IMR-90 (cell line): ENCODE measurements around the gene SRCIN1. TPM values are rescaled to one million over a fixed set of nuclear protein-coding genes. Genes with fewer than 3 reads are reported as not detected.

ENCODE experiments used
- ATAC-seq: fragments of 200-7000 bp; cut with Tn5 transposase; 2 replicates; pipeline ENCODE4 v1.9.1; 2020; ENCODE audit warnings: low read depth, mild to moderate bottlenecking, moderate library complexity
- BruUV-seq: library from RNA; stranded (reverse); fragments of 400-500 nt; replicated peaks from 2 replicates; lab custom pipeline; 2021; lab: Mats Ljungman, UMichigan
- CTCF ChIA-PET: fragments of 300-600 bp; formaldehyde crosslinking; extraction: SDS; loops from one replicate; lab custom pipeline; 2021; ENCODE audit warnings: antibody characterized with exemption; lab: Yijun Ruan, JAX
- POLR2A ChIA-PET: fragments of 300-600 bp; sonication (Branson Sonifier 250); formaldehyde crosslinking; loops from one replicate; lab custom pipeline; 2022; ENCODE audit warnings: antibody characterized with exemption; ENCODE audit not compliant: unreplicated experiment; lab: Charles Lee
- DNase-seq: peaks from one replicate; pipeline ENCODE4 v3.0.0; 2013
- H2AFZ ChIP-seq: replicated peaks from 2 replicates; pipeline ENCODE3; 2013; ENCODE audit warnings: low read length, mild to moderate bottlenecking; ENCODE audit not compliant: poor library complexity
- H2AK5ac ChIP-seq: 2 replicates; pipeline ENCODE4 v1.6.1; 2013; ENCODE audit warnings: low read depth, low read length, inconsistent platforms
- H2AK9ac ChIP-seq: replicated peaks from 2 replicates; pipeline ENCODE3; 2013; ENCODE audit warnings: mild to moderate bottlenecking, low read depth, low read length, moderate library complexity; ENCODE audit not compliant: poor library complexity
- H2BK120ac ChIP-seq: 2 replicates; pipeline ENCODE4 v1.6.1; 2013; ENCODE audit warnings: low read depth, low read length, inconsistent platforms
- H2BK15ac ChIP-seq: 3 replicates; pipeline ENCODE4 v1.6.1; 2013; ENCODE audit warnings: low read depth, low read length, inconsistent platforms
- H2BK20ac ChIP-seq: 2 replicates; pipeline ENCODE4 v1.6.1; 2013; ENCODE audit warnings: low read depth, mild to moderate bottlenecking, inconsistent platforms, low read length, moderate library complexity
- H2BK5ac ChIP-seq: 2 replicates; pipeline ENCODE4 v1.6.1; 2013; ENCODE audit warnings: mild to moderate bottlenecking, low read depth, low read length, inconsistent platforms; ENCODE audit not compliant: poor library complexity, severe bottlenecking
- H3K14ac ChIP-seq: replicated peaks from 2 replicates; pipeline ENCODE4 v1.6.1; 2013; ENCODE audit warnings: low read depth, low read length, inconsistent platforms
- H3K18ac ChIP-seq: 2 replicates; pipeline ENCODE4 v1.6.1; 2013; ENCODE audit warnings: low read depth, low read length, control low read depth
- H3K23ac ChIP-seq: 2 replicates; pipeline ENCODE4 v1.6.1; 2013; ENCODE audit warnings: low read depth, low read length, inconsistent platforms
- H3K27ac ChIP-seq: 2 replicates; pipeline ENCODE4 v1.5.1; 2013; ENCODE audit warnings: mild to moderate bottlenecking, control low read depth, low read length; ENCODE audit not compliant: insufficient read depth
- H3K27me3 ChIP-seq: 2 replicates; pipeline ENCODE4 v1.6.1; 2013; ENCODE audit warnings: low read length; ENCODE audit not compliant: control insufficient read depth, insufficient read depth
- H3K36me3 ChIP-seq: 2 replicates; pipeline ENCODE4 v1.6.1; 2013; ENCODE audit warnings: low read length, mixed read lengths; ENCODE audit not compliant: control insufficient read depth, insufficient read depth
- H3K4ac ChIP-seq: 2 replicates; pipeline ENCODE4 v1.6.1; 2013; ENCODE audit warnings: low read depth, low read length, inconsistent platforms
- H3K4me1 ChIP-seq: 2 replicates; pipeline ENCODE4 v1.6.1; 2013; ENCODE audit warnings: low read length, mixed read lengths; ENCODE audit not compliant: control insufficient read depth, insufficient read depth
- H3K4me2 ChIP-seq: 2 replicates; pipeline ENCODE4 v1.6.1; 2013; ENCODE audit warnings: low read depth, mild to moderate bottlenecking, control low read depth, low read length, moderate library complexity
- H3K4me3 ChIP-seq: 2 replicates; pipeline ENCODE4 v1.5.1; 2013; ENCODE audit warnings: low read depth, mild to moderate bottlenecking, control low read depth, low read length, moderate library complexity; ENCODE audit not compliant: insufficient read depth
- H3K56ac ChIP-seq: 2 replicates; pipeline ENCODE4 v1.6.1; 2013; ENCODE audit warnings: low read length, inconsistent platforms; ENCODE audit not compliant: insufficient read depth; ENCODE audit errors: extremely low read depth
- H3K79me1 ChIP-seq, 2 experiments: 2 replicates each; pipeline ENCODE4 v1.6.1; 2013; ENCODE audit warnings: low read length in 2 of 2, inconsistent platforms in 1 of 2, low read depth in 1 of 2
- H3K9ac ChIP-seq: 2 replicates; pipeline ENCODE4 v1.6.1; 2013; ENCODE audit warnings: low read depth, low read length, control low read depth
- H3K9me1 ChIP-seq: 2 replicates; pipeline ENCODE4 v1.6.1; 2013; ENCODE audit warnings: low read length, inconsistent platforms; ENCODE audit not compliant: insufficient read depth
- H3K9me3 ChIP-seq: 2 replicates; pipeline ENCODE4 v1.6.1; 2013; ENCODE audit warnings: low read length; ENCODE audit not compliant: control insufficient read depth, insufficient read depth
- H4K20me1 ChIP-seq: 2 replicates; pipeline ENCODE4 v1.6.1; 2013; ENCODE audit warnings: low read length, inconsistent platforms; ENCODE audit not compliant: insufficient read depth
- H4K5ac ChIP-seq: 2 replicates; pipeline ENCODE4 v1.6.1; 2013; ENCODE audit warnings: mild to moderate bottlenecking, low read depth, low read length, control low read depth
- H4K8ac ChIP-seq, 2 experiments: 2 replicates each; pipeline ENCODE4 v1.6.1; 2013; ENCODE audit warnings: low read depth in 2 of 2, low read length in 2 of 2, control low read depth in 1 of 2, inconsistent platforms in 1 of 2
- H4K91ac ChIP-seq: 2 replicates; pipeline ENCODE4 v1.6.1; 2013; ENCODE audit warnings: low read depth, low read length, inconsistent platforms; ENCODE audit not compliant: insufficient read depth
- BHLHE40 ChIP-seq: fragments of 150-350 bp; IDR thresholded peaks from 2 replicates; pipeline ENCODE4 v1.6.1; 2016; ENCODE audit warnings: mild to moderate bottlenecking, low read depth, low read length
- RAD21 ChIP-seq: IDR thresholded peaks from 2 replicates; pipeline ENCODE4 v1.6.1; 2012; ENCODE audit warnings: low read length, improper control_type of control experiment
- WGBS, 2 experiments: methylation state at CpG; one replicate each; pipeline versions ENCODE4 v1.1.5 to v1.1.7; 2013; ENCODE audit warnings: missing lambda C conversion rate in 2 of 2; ENCODE audit not compliant: insufficient read length in 1 of 2; ENCODE audit errors: extremely low coverage in 2 of 2; 5-methylcytosine and 5-hydroxymethylcytosine counted together
- dilution Hi-C: fragments of 300-500 bp; cut with HindIII; formaldehyde crosslinking; loops from one replicate; pipeline ENCODE4 v1.14.3; 2018; ENCODE audit warnings: low sequenced_read_pairs; ENCODE audit not compliant: unreplicated experiment
- in situ Hi-C: fragments of 300-500 bp; cut with MboI; formaldehyde crosslinking; loops from 3 replicates; pipeline ENCODE4 v1.14.3; 2019; ENCODE audit warnings: low sequenced_read_pairs, inconsistent platforms, mixed read lengths
- intact Hi-C: fragments of 100-400 bp; cut with micrococcal nuclease; formaldehyde crosslinking; loops from 2 replicates; pipeline ENCODE4 v1.10.0; 2022
- polyA plus RNA-seq, 3 experiments: library from polyadenylated mRNA; depleted of rRNA; stranded (reverse); fragments of >200 nt; gene quantifications; 2 replicates each; pipeline ENCODE4 v1.2.3, GENCODE V29; 2012; ENCODE audit warnings: low replicate concordance in 1 of 3
- total RNA-seq: library from RNA; depleted of rRNA; stranded (reverse); fragments of >200 nt; gene quantifications from 2 replicates; pipeline ENCODE4 v1.2.3, GENCODE V29; 2012

The SRCIN1 gene
- total and polyA plus RNA-seq, 2 of the 4 experiments (the other 2 are of a cell fraction) = not detected

DNA sequence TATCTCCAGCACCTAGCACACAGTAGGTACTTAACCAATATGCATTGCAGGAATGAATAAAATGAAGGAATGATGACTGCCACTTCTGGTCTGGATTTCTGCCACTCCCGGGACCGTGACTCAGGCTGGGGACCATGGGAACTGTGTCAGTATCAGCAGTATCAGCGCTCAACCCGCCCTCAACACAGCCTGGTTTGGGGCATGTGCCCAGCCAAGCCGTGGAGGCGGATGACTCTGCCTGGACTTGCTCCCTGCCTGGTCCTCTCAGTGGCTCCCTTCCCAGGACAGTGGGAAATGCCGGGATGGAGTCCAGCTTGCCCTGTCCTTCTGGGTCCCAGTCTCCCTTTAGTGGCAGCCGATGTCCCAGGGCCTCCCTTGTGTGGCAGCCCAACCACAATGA is 55.1 kb downstream of the SRCIN1 start:
- H3K18ac ChIP-seq = no peak overlapping the region
- H4K8ac ChIP-seq = no peak overlapping the region
- H3K36me3 ChIP-seq = no peaks in the 10 kb centered on the region
- ATAC-seq (peak; percentile 83), DNase-seq (peak; percentile 54)
- no peak overlapping the region for H3K9ac ChIP-seq
- peaks cover 58% of the 10 kb centered on the region for H3K27me3 ChIP-seq
- TF ChIP-seq BHLHE40 = 0 out of 2 replicates have a peak, but pooled peaks have one; percentile 22
- TF ChIP-seq RAD21 = no peak
- H4K91ac ChIP-seq = no peak overlapping the region
- H3K56ac ChIP-seq = no peak overlapping the region
- no peak overlapping the region for H2BK20ac ChIP-seq
- no peak overlapping the region for H3K4me3 ChIP-seq
- in situ Hi-C loops (no loop called here), intact Hi-C loops (no loop called here), dilution Hi-C loops (no loop called here)
- H3K4me1 ChIP-seq = no peaks in the 10 kb centered on the region
- no peak overlapping the region for H3K4me2 ChIP-seq
- H3K23ac ChIP-seq = no peak overlapping the region
- no peaks in the 10 kb centered on the region for H3K79me1 ChIP-seq
- H4K5ac ChIP-seq = no peak overlapping the region
- H3K27ac ChIP-seq = no peak overlapping the region
- ChIA-PET CTCF (no interaction called here), POLR2A (no interaction called here)
- H4K20me1 ChIP-seq = no peaks in the 10 kb centered on the region
- H3K4ac ChIP-seq = no peak overlapping the region
- H3K14ac ChIP-seq = no peak overlapping the region
- H2AK5ac ChIP-seq = no peak overlapping the region
- no peaks in the 10 kb centered on the region; the same call in 1 of the 2 replicates for H3K9me3 ChIP-seq
- H3K9me1 ChIP-seq = 0 out of 2 replicates have a peak, but pooled peaks cover 2% of the 10 kb centered on the region
- H2AK9ac ChIP-seq = no peak overlapping the region
- 56% methylated on average over 8 of the region's 8 CpGs; no CpG with 5 or more reads in 1 of the 2 experiments for WGBS, 2 experiments
- H2AFZ ChIP-seq = peak overlapping the region; percentile 26
- H2BK120ac ChIP-seq = no peak overlapping the region
- H2BK5ac ChIP-seq = no peak overlapping the region
- no peak overlapping the region for H2BK15ac ChIP-seq
- BruUV-seq = no TSS peak
